ENCODE results near the gene HSDL1.
A peak's percentile ranks its signal among the peaks of the same experiment; 100 is the strongest.
"Not testable (repeated sequence)": the region's sequence is repeated elsewhere in the genome, so short reads cannot be mapped to it uniquely, and the experiment has no call there.

HSDL1 gene

DNA sequence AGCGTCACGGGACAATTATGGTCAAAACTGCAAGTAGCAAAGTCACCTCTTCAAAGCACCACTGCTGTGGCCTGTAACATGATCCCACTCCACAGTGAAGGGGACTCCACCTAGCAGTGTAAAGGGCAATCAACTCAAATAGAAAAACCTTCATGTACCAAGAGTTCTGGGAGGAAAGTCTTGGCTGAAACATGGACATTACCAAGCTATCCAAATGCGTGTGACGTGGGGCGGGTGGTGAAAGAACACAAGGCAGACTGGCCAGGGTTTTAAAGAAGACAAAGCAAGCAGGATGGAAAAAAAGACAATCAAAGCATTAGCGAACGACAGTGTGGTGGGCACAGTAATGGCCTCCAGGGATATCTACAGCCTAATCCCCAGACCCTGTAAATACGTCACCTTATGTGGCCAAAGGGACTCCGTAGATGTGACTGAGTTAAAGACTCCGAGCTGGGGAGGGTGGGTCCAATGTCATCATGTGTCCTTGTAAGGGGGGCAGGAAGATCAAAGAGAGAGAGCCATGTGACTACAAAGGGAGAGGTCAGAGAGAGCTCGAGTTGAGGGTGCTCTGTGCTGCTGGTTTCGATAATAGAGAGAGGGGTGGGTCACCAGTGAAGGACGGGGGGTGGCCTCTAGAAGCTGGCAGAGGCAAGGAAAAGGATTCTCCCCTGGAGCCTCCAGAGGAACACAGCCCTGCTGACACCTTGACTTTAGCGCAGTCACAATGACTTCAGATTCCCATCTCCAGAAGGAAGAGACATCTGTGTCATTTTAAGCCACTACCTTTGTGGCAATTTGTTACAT, 6.0 kb downstream of the HSDL1 start:
- DNase-seq (ENCODE audit: low spot score) = no peak

DNA sequence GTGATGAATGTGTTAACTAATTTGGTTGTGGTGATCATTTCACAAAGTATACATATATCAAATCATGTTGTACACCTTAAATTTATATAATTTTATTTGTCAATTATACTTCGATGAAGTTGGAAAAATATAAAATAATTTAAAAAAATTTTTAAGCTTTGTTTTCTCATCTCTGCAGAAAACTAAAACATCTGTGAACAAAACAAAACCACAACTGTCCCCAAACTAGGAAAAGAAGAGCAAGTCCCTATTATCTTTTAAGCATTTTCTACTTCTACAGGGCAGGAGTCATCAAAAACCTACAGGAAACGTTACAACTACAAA, 6.5 kb downstream of the HSDL1 start:
- no peak for DNase-seq (ENCODE audit: low spot score)

DNA sequence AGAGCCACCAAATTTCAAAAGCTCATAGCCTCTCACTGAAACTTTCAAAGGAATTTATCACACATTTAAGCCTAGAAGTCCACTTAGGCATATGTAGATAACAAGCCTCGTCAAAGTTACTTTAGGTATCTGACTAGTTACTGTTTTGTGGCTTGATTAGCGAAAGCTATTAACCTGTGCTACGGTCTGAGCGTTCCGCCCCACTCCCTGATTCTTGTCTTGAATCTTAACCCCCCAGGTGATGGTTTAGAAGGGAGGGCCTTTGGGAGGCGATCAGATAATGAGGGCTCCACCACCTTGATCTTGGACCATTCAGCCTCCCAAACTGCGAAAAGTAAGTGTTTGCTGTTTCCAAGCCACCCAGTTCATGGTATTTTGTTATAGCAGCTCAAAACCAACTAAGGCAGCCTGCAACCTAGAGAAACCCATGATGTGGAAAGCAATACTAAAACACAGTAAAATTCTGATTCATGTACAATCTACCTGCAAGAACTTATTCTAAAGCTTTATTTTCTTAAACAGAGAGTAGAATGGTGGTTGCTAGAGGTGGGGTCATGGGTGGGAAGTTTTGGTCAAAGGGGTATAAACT, 7.1 kb downstream of the HSDL1 start:
- no peak for DNase-seq (ENCODE audit: low spot score)

DNA sequence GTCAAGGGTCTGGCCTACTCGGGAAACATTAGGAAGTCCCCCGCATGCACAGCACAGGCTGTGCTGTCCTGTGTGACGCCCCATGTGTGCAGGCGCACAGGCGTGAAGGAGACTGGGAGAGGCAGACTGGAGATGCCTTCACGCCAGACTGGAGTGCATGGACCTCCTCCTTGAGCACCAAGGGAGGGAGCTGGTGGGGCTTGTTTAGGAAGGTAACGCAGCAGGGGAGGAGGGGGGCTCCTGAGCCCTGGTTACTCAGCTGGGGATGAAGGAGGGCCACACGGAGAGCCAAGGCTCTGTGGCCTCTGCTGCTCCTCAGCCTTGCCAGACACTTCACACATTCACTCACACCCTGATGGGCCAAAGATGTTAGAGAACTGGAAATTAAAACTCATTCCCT, 7.7 kb downstream of the HSDL1 start:
- no peak for DNase-seq (ENCODE audit: low spot score)

DNA sequence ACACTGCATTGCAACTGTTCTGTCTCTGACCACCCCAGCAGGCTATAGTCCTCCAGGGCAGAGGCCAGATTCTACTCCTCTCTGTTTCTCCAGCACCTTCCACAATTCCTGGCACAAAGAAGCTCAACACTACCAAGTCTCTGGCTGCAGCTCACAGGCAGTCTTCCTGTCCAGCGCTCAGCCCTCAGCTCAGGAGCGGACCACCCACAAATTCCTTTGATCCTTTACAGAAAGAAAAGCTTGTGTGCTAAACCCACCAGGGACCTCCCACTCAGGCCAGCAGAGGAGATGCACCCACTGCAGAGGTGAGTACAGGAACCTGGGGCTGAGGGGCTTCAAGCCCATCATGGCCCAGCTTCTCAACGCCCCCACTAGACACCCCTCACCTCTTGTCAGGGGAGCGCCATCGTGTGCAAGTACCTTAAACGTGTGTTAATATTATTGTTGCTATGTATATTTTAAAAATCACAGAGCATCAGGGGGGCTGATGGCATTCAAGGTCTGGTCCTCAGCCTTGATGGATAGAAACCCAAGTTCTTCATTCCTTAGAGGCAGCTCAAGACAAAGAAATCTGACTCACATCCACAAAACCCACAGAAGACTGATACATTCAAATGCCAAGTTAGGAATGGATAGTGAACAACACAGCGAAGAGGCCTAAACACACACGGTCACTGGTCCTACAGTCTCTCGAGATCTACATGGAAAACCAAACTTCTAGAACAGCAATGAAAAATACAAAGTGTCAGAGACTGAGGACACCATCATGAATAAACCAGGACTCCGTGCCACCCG, 8.4 kb downstream of the HSDL1 start:
- DNase-seq (ENCODE audit: low spot score) = peak; percentile 34

DNA sequence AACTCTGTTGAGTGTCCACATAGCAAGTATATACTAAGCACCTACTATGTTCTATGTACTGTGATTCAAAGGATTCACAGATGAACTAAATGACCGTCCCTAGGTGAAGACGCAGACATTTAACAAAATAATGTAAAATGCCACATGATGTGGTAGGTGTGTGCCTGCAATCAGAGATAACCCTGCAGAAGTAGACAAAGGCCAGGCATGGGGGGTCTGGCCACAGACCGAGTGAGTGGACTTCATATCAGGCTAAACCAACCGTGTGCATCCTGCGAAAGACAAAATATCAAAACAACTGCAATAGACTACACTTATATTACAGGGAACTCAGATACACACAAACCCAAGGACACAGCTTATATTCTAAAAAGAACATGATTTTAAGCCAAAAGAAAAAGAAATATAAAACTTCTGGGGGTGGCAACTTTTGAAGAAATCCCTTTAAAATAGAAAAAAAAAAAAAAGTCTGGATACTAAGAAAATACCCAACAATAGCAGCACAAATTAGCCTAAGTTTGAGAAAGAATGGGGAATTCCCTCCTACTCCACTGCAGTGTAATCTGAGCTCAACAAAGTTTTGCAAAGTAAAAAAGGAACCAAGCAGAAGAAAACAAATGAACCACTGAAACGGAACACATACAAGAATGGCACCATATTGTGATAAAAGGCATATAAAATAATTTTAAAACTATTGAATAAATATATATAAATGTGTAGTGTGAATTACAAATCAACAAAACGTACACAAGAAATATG, 12.3 kb downstream of the HSDL1 start:
- DNase-seq (ENCODE audit: low spot score) = no peak

DNA sequence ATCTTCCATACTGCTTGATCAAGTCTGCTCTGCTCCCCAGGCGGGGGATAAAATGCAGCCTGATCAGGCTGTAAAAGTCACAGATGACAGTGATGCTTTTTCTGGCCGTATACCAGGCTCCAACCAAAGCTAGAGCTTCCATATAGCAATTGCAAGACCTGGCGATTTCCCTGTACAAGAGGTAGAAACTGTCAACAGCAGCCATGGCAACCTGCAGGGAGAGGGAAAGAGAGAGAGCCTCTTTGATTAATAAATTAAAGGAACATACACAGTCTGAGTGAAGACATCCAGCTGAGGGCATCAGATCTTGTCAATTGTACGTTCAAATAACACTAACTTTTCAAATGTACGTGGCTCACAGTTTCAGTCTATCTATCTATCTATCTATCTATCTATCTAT, 13.9 kb downstream of the HSDL1 start:
- no peak for DNase-seq (ENCODE audit: low spot score)

DNA sequence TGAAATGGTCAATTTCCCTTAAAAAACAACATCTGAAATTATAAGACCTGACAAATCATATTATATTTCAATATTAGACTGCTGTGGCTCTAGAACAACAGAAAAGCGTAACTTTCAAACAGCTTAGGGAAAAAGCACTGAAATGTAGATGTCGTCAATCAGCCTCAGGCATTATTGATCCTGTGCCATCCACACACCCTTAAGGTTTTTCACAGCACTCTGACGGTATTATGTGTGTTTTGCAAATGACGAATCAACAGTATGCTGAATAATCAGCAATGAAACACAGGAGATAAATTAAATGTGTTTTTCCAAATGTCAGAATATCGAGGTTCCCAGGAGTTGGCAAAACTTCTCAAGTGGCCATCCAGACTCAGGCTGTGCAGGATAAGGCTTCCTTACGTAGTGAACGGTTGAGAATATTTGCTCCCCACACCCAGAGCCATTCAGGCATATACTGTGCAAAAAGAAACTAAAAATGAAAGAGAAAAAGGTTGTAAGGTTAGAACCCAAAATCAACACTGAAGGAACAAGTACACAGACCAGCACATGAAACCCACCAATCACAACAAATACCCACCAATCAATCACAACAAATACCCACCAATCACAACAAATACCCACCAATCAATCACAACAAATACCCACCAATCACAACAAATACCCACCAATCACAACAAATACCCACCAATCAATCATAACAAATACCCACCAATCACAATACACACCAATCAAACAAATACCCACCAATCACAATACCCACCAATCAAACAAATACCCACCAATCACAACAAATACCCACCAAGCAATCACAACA, 20.5 kb downstream of the HSDL1 start:
- DNase-seq (ENCODE audit: low spot score) = no peak

DNA sequence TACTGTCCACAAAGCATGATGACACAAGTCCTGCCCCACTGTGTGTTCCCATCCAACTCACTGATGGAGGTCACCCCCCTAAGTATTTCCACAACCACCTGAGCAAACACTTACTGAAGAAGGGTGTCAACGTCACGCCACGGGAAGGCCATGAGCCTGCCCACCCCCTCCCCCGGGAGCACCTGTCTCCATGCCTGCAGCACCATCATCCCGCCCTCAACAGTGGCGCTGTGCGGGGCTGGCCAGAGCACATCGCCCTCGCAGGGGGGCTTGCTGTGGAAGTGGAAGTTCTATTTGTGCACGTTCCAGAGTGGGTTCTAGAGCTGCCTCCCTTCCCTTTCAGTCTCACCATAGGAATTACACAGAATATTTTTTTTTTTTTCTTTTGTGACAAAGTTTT, 24.0 kb downstream of the HSDL1 start:
- DNase-seq (ENCODE audit: low spot score) = no peak

DNA sequence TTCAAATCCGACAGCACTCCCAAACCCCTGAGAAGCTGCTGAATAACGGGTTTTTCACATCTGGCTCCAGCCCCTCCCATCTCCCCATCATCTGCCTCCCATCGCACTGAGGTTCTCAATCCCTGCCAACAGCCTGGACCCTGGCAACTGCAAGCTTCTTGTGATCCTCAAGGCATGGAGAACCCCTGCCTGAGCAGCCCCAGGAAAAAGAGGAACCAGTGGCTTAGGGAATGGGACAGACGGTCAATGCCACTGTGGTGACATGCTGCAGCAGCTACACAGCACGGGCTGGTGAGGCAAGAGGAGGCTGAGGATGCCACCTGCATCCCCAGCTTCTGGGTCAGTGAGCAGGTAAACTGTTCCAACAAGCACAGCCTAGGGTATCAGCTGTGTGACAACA, 25.0 kb downstream of the HSDL1 start:
- DNase-seq (ENCODE audit: low spot score) = no peak

DNA sequence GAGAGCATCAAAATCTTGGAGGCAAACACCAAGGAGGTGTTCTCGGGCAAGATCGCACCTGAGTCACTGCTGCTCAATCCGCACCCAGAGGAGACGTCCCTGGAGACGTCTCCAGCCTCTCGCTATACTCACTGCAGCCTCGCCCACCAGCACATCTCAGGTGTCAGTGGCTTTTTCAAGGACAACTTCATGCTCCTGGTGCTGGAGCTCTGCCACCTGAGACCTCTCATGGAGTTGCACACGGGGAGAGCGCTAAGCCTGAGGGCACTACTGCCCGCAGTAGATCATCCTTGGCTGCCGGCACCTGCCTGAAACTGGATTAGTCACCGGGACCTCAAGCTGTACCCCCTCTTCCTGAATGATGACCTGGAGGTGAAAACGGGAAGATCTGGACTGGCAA, 25.6 kb downstream of the HSDL1 start:
- DNase-seq (ENCODE audit: low spot score) = no peak

DNA sequence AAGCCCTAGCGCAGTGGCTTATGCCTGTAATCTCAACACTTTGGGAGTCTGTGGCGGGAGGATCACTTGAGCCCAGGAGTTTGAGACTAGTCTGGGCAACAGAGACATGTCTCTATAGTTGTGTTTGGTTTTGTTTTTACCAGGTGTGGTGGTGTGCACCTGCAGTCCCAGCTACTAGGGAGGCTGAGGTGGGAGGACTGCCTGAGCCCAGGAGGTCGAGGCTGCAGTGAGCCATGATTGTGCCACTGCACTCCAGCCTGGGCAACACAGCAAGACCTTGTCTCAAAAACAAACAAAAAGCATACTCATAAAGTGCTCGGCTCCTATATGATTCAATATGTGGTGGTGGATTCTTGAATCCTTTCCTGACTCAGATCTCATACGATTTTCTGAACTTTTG, 26.7 kb downstream of the HSDL1 start:
- not testable (repeated sequence) for DNase-seq (ENCODE audit: low spot score)

DNA sequence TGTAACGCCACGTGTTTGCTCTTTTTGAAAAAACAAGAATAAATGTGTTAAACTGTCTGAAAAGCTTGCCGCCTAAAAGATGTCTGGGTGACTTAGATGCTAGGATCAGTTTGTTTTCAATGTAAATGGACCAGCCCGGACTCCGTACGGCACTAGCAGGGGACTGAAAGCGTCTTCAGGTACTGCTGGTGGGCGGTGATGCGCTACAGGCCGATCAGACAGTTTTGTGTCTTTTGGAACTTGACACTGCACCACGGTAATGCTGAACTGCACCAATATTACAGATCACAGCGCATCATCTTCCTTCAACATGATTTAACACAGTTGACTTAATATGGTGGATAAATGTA, 27.5 kb downstream of the HSDL1 start:
- DNase-seq (ENCODE audit: low spot score) = peak; percentile 60

DNA sequence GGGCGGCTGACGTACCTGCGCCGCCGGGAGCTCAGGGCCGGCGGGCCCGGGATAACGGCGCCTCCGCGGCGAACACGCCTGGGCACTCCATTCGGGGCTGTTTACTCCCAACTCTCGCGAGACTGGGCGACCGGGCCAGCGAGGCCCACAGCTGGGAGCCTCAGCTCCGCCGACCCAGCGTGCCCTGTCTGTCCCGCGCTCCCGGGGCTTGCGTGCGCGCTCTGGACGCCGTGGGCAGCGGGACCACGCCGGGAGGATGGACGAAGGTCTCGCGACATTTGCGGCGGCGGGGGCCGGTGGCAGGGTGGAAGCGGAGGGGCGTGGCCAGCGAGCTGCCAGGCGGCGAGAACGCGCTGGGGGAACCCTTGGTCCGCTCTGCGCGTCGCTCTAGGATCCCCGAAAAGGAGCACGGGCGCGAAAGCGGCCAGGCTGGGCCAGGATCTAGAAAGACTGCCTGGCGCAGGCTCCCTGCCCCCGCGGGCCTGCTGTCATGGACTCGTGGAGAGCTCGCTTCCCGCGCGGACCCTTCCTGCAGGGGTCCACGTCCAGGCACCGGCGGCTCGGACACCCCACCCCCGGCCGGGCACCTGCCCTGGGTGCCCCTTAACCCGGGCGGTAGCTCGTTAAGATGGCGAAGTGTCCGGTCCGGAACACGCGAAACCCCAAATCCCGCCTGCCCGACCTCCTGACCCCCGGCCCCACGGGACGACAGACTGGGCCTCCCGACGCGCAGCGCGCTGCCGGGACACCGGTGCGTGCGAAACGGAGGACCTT, 28.1 kb downstream of the HSDL1 start, which contains the start of gene MBTPS1:
Gene MBTPS1, minus strand, starts transcription at position 223 of the 774 bp plus-strand sequence. CDS start 15,159 bp downstream, outside the sequence.
- peak; percentile 96 for DNase-seq (ENCODE audit: low spot score)

DNA sequence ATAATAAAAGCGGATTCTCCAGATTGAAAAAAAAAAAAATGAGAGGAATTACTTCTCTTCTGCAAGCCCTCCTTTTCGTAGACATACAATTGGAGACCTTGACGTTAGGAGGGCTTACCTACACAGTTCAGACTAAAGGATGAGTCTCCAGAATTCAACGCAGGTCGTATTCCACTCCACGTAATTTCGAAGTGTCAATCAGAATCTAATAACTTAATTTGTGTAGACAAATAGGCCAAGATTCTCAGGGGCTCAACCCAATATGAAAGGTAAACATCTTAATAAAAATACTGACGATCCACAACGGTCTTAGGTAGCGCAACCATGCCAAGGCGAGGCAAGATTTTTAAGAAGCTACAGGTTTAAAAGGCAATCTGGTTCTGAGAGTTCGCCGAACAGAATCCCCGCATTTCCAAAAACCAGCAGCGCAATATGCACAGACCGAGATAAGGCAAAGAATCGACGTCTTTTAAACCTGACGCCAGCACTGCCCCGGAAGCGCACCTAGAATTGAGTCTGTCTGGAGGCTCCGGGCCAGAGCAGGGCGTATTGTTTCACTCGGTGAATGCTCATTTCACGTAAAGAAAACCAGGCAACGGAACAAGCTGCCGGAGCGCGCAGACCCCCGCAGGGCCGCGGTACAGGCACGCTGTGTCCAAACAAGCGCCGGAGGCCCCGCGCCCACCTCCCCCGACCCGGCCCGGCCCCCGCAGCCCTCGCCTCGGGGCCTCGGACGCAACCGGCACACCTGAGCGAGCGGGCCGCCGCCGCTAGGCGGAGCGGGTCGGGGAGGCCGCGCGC, 28.9 kb downstream of the HSDL1 start:
- DNase-seq (ENCODE audit: low spot score) = peak; percentile 55

DNA sequence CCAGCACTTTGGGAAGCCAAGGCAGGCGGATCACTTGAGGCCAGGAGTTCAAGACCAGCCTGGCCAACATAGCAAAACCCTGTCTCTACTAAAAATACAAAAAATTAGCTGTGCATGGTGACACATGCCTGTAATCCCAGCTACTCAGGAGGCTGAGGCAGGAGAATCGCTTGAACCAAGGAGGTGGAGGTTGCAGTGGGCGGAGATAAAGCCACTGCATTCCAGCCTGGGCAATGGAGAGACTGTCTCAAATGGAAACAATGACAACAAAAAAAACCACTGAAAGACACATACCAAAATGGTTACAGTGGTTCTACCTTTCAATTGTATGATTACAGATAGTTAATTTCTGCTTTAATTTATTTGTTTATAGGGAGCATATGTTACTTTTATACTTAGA, 33.0 kb downstream of the HSDL1 start:
- not testable (repeated sequence) for DNase-seq (ENCODE audit: low spot score)

DNA sequence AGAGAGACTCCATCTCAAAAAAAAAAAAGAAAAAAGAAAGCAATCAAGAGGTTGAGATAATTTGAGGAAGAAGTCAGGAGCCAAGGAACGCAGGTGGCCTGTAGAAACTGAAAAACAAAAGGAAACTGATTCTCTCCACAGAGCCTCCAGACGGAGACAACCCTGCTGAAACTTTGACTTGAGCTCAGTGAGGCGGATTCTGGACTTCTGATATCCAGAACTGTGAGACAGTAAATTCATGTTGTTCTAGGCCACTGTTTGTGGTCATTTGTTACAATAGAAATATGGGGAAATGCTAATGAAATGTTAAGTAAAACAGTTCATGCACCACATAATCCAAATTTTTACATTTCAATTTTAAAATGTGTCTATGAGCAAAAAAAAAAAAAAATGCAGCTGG, 33.5 kb downstream of the HSDL1 start:
- DNase-seq (ENCODE audit: low spot score) = no peak

DNA sequence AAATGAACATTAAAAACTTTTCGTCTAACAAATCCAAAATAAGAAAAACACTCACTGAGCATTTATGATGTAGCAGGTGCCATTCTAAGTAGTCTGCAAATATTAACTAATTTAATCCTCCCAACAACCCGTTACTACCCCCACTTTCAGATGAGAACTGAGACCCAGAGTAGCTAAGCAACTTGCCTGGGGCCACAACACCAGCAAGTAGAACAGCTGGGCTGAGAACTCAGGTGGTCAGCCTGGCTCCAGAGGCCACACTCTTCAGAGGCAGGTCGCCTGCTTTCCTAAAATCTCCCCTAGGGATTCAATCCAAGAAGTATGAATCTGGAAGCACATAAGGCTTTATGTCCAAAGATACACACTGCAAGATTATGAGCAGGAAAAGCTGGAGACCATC, 34.5 kb downstream of the HSDL1 start:
- DNase-seq (ENCODE audit: low spot score) = no peak

DNA sequence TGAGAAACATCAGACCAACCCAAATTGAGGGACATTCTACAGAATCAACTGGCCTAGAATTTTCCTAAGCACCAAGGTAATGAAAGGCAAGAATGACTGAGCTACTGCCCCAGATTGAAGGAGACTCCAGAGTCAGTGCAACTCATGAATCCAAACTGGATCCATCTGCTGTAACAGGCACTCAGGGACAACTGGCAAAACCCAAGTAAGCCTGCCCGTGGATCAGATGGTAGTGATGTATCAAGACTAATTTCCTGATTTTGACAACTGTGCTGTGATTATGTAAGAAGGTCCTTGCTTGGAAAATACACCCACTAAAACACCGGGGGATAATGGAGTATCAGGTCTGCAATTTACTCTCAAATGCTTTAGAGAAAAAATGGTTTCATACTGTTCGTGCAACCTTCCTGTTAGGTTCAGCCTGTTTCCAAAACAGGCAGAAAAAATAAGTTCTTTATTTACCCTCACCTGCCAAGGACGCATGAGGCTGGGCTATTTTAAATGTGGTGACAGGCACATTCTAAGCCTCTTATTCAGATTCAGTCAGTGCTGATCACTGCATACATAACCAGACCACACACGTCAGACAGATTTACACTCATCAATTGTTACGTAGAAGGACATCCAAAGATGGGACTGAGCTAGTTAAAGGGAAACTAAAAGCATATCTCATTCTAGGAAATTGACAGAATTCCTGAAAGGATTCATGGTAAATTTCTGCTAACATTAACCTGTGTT, 35.2 kb downstream of the HSDL1 start:
- peak; percentile 69 for DNase-seq (ENCODE audit: low spot score)

Measured in cerebellar cortex (tissue), 1 donor.